Measurements from ENCODE around the gene UBE2B. TPM values are rescaled to one million over a fixed set of nuclear protein-coding genes. Genes with fewer than 3 reads are reported as not detected.

The UBE2B gene
- polyA plus RNA-seq, 1 donor from 2014 or later, result 128 TPM

DNA sequence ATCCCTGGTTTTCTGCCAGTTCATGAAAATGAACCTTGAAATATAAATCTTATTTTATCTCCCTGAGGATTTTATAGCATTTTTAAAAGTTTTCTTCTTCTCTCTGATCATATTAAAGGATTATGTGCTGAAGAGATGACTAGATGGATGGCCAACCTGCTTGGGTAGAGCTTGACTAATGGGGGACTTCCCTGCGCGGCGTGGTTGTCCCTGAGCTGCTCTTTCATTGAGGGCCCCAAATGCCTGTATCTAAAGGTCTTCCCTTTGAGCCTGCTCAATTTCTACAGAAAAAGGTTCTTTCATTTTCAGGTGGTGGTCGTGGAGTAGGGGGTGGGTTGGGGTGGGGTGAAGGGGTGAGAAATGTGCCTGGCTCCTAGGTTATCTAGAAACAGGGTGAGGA lies 60.8 kb downstream of the UBE2B start:
- TF ChIP-seq RAD21 (conservative IDR thresholded peaks at IDR 0.05) (no peak), EP300 (conservative IDR thresholded peaks at IDR 0.05; ENCODE audit: poor library complexity, severe bottlenecking) (no peak), TAF1 (IDR thresholded peaks at IDR 0.05; ENCODE audit: low read depth) (no peak), SMC3 (conservative IDR thresholded peaks at IDR 0.05; ENCODE audit: poor library complexity) (no peak), MXI1 (conservative IDR thresholded peaks at IDR 0.05; ENCODE audit: poor library complexity, severe bottlenecking) (no peak), POLR2AphosphoS5 (IDR thresholded peaks at IDR 0.05) (no peak), EZH2 (IDR thresholded peaks at IDR 0.05; ENCODE audit: borderline replicate concordance, insufficient read depth, low read length, poor library complexity, severe bottlenecking) (no peak)
- TF ChIP-seq, protein P1, sequence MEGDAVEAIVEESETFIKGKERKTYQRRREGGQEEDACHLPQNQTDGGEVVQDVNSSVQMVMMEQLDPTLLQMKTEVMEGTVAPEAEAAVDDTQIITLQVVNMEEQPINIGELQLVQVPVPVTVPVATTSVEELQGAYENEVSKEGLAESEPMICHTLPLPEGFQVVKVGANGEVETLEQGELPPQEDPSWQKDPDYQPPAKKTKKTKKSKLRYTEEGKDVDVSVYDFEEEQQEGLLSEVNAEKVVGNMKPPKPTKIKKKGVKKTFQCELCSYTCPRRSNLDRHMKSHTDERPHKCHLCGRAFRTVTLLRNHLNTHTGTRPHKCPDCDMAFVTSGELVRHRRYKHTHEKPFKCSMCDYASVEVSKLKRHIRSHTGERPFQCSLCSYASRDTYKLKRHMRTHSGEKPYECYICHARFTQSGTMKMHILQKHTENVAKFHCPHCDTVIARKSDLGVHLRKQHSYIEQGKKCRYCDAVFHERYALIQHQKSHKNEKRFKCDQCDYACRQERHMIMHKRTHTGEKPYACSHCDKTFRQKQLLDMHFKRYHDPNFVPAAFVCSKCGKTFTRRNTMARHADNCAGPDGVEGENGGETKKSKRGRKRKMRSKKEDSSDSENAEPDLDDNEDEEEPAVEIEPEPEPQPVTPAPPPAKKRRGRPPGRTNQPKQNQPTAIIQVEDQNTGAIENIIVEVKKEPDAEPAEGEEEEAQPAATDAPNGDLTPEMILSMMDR (IDR thresholded peaks at IDR 0.05; ENCODE audit: poor library complexity, severe bottlenecking), result no peak
- TF ChIP-seq, protein P2, sequence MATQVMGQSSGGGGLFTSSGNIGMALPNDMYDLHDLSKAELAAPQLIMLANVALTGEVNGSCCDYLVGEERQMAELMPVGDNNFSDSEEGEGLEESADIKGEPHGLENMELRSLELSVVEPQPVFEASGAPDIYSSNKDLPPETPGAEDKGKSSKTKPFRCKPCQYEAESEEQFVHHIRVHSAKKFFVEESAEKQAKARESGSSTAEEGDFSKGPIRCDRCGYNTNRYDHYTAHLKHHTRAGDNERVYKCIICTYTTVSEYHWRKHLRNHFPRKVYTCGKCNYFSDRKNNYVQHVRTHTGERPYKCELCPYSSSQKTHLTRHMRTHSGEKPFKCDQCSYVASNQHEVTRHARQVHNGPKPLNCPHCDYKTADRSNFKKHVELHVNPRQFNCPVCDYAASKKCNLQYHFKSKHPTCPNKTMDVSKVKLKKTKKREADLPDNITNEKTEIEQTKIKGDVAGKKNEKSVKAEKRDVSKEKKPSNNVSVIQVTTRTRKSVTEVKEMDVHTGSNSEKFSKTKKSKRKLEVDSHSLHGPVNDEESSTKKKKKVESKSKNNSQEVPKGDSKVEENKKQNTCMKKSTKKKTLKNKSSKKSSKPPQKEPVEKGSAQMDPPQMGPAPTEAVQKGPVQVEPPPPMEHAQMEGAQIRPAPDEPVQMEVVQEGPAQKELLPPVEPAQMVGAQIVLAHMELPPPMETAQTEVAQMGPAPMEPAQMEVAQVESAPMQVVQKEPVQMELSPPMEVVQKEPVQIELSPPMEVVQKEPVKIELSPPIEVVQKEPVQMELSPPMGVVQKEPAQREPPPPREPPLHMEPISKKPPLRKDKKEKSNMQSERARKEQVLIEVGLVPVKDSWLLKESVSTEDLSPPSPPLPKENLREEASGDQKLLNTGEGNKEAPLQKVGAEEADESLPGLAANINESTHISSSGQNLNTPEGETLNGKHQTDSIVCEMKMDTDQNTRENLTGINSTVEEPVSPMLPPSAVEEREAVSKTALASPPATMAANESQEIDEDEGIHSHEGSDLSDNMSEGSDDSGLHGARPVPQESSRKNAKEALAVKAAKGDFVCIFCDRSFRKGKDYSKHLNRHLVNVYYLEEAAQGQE (IDR thresholded peaks at IDR 0.05; ENCODE audit: borderline replicate concordance), result no peak
- Histone ChIP-seq H3K4me3 (ENCODE audit: low read length) (no peak overlapping the region), H3K36me3 (ENCODE audit: insufficient read depth, low read length) (no peaks in the 10 kb centered on the region), H3K27me3 (ENCODE audit: insufficient read depth, low read depth, low read length) (no peaks in the 10 kb centered on the region), H3F3A (ENCODE audit: insufficient read depth, low read length, poor library complexity, severe bottlenecking) (no peaks in the 10 kb centered on the region), H3K4me2 (ENCODE audit: low read length) (no peak overlapping the region), H2AFZ (ENCODE audit: low read depth, low read length) (no peak overlapping the region), H3K9ac (ENCODE audit: low read length) (no peak overlapping the region), H3K27ac (ENCODE audit: low read length) (no peak overlapping the region), H4K20me1 (ENCODE audit: insufficient read depth) (no peaks in the 10 kb centered on the region), H3K9me2 (ENCODE audit: insufficient read depth, low read length) (no peaks in the 10 kb centered on the region), H3K9me3 (ENCODE audit: low read length) (no peaks in the 10 kb centered on the region), H3K79me2 (replicated peaks; ENCODE audit: insufficient read depth, low read length) (no peaks in the 10 kb centered on the region)

- H2AFZ ChIP-seq (ENCODE audit: low read depth, low read length), result no peak overlapping the region
- TF ChIP-seq TAF1 (IDR thresholded peaks at IDR 0.05; ENCODE audit: low read depth), result no peak
- TF ChIP-seq SMC3 (conservative IDR thresholded peaks at IDR 0.05; ENCODE audit: poor library complexity), result no peak
- no peak for TF ChIP-seq MXI1 (conservative IDR thresholded peaks at IDR 0.05; ENCODE audit: poor library complexity, severe bottlenecking)
- no peak for TF ChIP-seq EP300 (conservative IDR thresholded peaks at IDR 0.05; ENCODE audit: poor library complexity, severe bottlenecking)
- no peak for TF ChIP-seq RAD21 (conservative IDR thresholded peaks at IDR 0.05)
- TF ChIP-seq, protein P1 (IDR thresholded peaks at IDR 0.05; ENCODE audit: poor library complexity, severe bottlenecking), result no peak
- no peak for TF ChIP-seq POLR2AphosphoS5 (IDR thresholded peaks at IDR 0.05)
- TF ChIP-seq, protein P2 (IDR thresholded peaks at IDR 0.05; ENCODE audit: borderline replicate concordance), result no peak
- TF ChIP-seq EZH2 (IDR thresholded peaks at IDR 0.05; ENCODE audit: borderline replicate concordance, insufficient read depth, low read length, poor library complexity, severe bottlenecking), result no peak
- H3K4me2 ChIP-seq (ENCODE audit: low read length), result no peak overlapping the region
- H4K20me1 ChIP-seq (ENCODE audit: insufficient read depth), result no peaks in the 10 kb centered on the region
- H3K27ac ChIP-seq (ENCODE audit: low read length), result no peak overlapping the region
- no peaks in the 10 kb centered on the region for H3K9me2 ChIP-seq (ENCODE audit: insufficient read depth, low read length)
- no peaks in the 10 kb centered on the region for H3F3A ChIP-seq (ENCODE audit: insufficient read depth, low read length, poor library complexity, severe bottlenecking)
- H3K9me3 ChIP-seq (ENCODE audit: low read length), result no peaks in the 10 kb centered on the region
- H3K27me3 ChIP-seq (ENCODE audit: insufficient read depth, low read depth, low read length), result no peaks in the 10 kb centered on the region
- no peaks in the 10 kb centered on the region for H3K36me3 ChIP-seq (ENCODE audit: insufficient read depth, low read length)
- H3K79me2 ChIP-seq (replicated peaks; ENCODE audit: insufficient read depth, low read length), result no peaks in the 10 kb centered on the region
- H3K9ac ChIP-seq (ENCODE audit: low read length), result no peak overlapping the region
- no peak overlapping the region for H3K4me3 ChIP-seq (ENCODE audit: low read length)
These were observed 61.4 kb downstream of the UBE2B start for GRCh38 chr5:134432677-134433359.
